ENCODE data around the gene AAR2.

The AAR2 gene

GRCh38 chr20:36253036-36253435 lies 16.8 kb downstream of the AAR2 start:
- TF ChIP-seq CTCF (IDR thresholded peaks at IDR 0.05; ENCODE audit: insufficient read depth, low read length, missing control alignments) = no peak
- CTCF ChIA-PET = no interaction called here
- POLR2A ChIA-PET = no interaction called here
- no peak for DNase-seq (ENCODE audit: low read depth, low spot score)
- H3K4me3 ChIP-seq (ENCODE audit: low read depth, low read length) = no peak overlapping the region

GRCh38 chr20:36254076-36254475 lies 17.8 kb downstream of the AAR2 start:
- ChIA-PET CTCF (no interaction called here), POLR2A (no interaction called here)

GRCh38 chr20:36255445-36255844 lies 19.2 kb downstream of the AAR2 start:
- DNase-seq (ENCODE audit: low read depth, low spot score) = no peak
- H3K4me3 ChIP-seq (ENCODE audit: low read depth, low read length) = no peak overlapping the region
- TF ChIP-seq CTCF (IDR thresholded peaks at IDR 0.05; ENCODE audit: insufficient read depth, low read length, missing control alignments) = no peak
- ChIA-PET CTCF (interaction anchor here (1.0 to 1.7 kb wide), 3 partner anchors 12 to 184 kb away, joined by 4 to 6 read pairs (median 6); no protein-coding TSS in a partner anchor), POLR2A (interaction anchor here (0.5 to 0.6 kb wide), 2 partner anchors 16 to 246 kb away, joined by 3 read pairs; no protein-coding TSS in a partner anchor)

More at GRCh38 chr20:36254076-36254475, 17.8 kb downstream of the AAR2 start:
- TF ChIP-seq CTCF (IDR thresholded peaks at IDR 0.05; ENCODE audit: insufficient read depth, low read length, missing control alignments) = no peak
- no peak for DNase-seq (ENCODE audit: low read depth, low spot score)
- H3K4me3 ChIP-seq (ENCODE audit: low read depth, low read length) = no peak overlapping the region

GRCh38 chr20:36259177-36260061 lies 23.1 kb downstream of the AAR2 start:
- ChIA-PET CTCF (no interaction called here), POLR2A (no interaction called here)
- no peak overlapping the region for H3K4me3 ChIP-seq (ENCODE audit: low read depth, low read length)
- no peak for TF ChIP-seq CTCF (IDR thresholded peaks at IDR 0.05; ENCODE audit: insufficient read depth, low read length, missing control alignments)
- DNase-seq (ENCODE audit: low read depth, low spot score) = no peak

GRCh38 chr20:36260316-36260715 lies 24.0 kb downstream of the AAR2 start:
- ChIA-PET POLR2A (interaction anchor here (0.7 kb wide), 1 partner anchor 64 kb away, joined by 5 read pairs; no protein-coding TSS in a partner anchor), CTCF (no interaction called here)
- no peak overlapping the region for H3K4me3 ChIP-seq (ENCODE audit: low read depth, low read length)
- TF ChIP-seq CTCF (IDR thresholded peaks at IDR 0.05; ENCODE audit: insufficient read depth, low read length, missing control alignments) = no peak
- no peak for DNase-seq (ENCODE audit: low read depth, low spot score)

- POLR2A ChIA-PET = no interaction called here
- no peak for DNase-seq (ENCODE audit: low read depth, low spot score)
- TF ChIP-seq CTCF (IDR thresholded peaks at IDR 0.05; ENCODE audit: insufficient read depth, low read length, missing control alignments) = no peak
- no peak overlapping the region for H3K4me3 ChIP-seq (ENCODE audit: low read depth, low read length)
- CTCF ChIA-PET = interaction anchor here (0.8 kb wide), 1 partner anchor 12 kb away, joined by 3 read pairs; no protein-coding TSS in a partner anchor
Measured at GRCh38 chr20:36261389-36262105, 25.3 kb downstream of the AAR2 start.

Data from AG04449 (cell line).